Aorta (tissue), 5 donors: ENCODE data around the gene TARBP1. TPM values are rescaled to one million over a fixed set of nuclear protein-coding genes. Genes with fewer than 3 reads are reported as not detected.
"Not testable (repeated sequence)": the region's sequence is repeated elsewhere in the genome, so short reads cannot be mapped to it uniquely, and the experiment has no call there.

ENCODE experiments used
- ATAC-seq: fragments of 200-7000 bp; cut with Tn5 transposase; one replicate; pipeline ENCODE4 v1.9.1; 2022; ENCODE audit warnings: moderate library complexity; ENCODE audit not compliant: low FRiP score
- DNase-seq, 2 donors: peaks; one replicate each; pipeline ENCODE4 v3.0.0-alpha.2; 2020
- H3K27ac ChIP-seq, 2 donors: one replicate each; pipeline ENCODE4 v1.5.1; 2013; ENCODE audit warnings: low read length in 2 of 2, mild to moderate bottlenecking in 2 of 2, moderate library complexity in 2 of 2, control low read depth in 1 of 2, inconsistent platforms in 1 of 2, low read depth in 1 of 2
- H3K27me3 ChIP-seq, 2 donors: one replicate each; pipeline ENCODE4 v1.6.1; 2013; ENCODE audit warnings: control low read depth in 1 of 2, low read length in 1 of 2, mild to moderate bottlenecking in 1 of 2, moderate library complexity in 1 of 2; ENCODE audit not compliant: insufficient read depth in 2 of 2, control insufficient read depth in 1 of 2
- H3K36me3 ChIP-seq, 2 donors: one replicate each; pipeline ENCODE4 v1.6.1; 2013; ENCODE audit warnings: control low read depth in 1 of 2, low read length in 1 of 2, mild to moderate bottlenecking in 1 of 2; ENCODE audit not compliant: insufficient read depth in 2 of 2, control insufficient read depth in 1 of 2
- H3K4me1 ChIP-seq, 2 donors: one replicate each; pipeline ENCODE4 v1.6.1; 2013; ENCODE audit warnings: low read length in 2 of 2, control low read depth in 1 of 2, mild to moderate bottlenecking in 1 of 2, moderate library complexity in 1 of 2; ENCODE audit not compliant: insufficient read depth in 2 of 2, control insufficient read depth in 1 of 2
- H3K4me3 ChIP-seq, 2 donors: one replicate each; pipeline ENCODE4 v1.5.1; 2013; ENCODE audit warnings: low read length in 2 of 2, control low read depth in 1 of 2, mild to moderate bottlenecking in 1 of 2
- H3K9me3 ChIP-seq: one replicate; pipeline ENCODE4 v1.6.1; 2013; ENCODE audit warnings: mild to moderate bottlenecking, low read length; ENCODE audit not compliant: control insufficient read depth
- WGBS, 2 donors: extraction: QIAGEN DNeasy Blood & Tissue Kit; methylation state at CpG; one replicate each; pipeline ENCODE4 v1.1.7; 2013; 5-methylcytosine and 5-hydroxymethylcytosine counted together
- intact Hi-C, 2 donors: fragments of 100-400 bp; cut with DNase I; formaldehyde crosslinking; loops; one replicate each; pipeline versions ENCODE4 v1.14.2 to v1.15.0; 2022
- polyA plus RNA-seq, 2 donors: library from polyadenylated mRNA; stranded (reverse); fragments of 200-250 nt; gene quantifications; one replicate each; pipeline ENCODE4 v1.2.3, GENCODE V29; 2013
- total RNA-seq, 2 donors: library from RNA; stranded (reverse); fragmentation: NEBNext Ultra II Directional; extraction: Animal tissue kit (Norgen Biotek cat#: 25700); gene quantifications; one replicate each; pipeline ENCODE4 v1.2.1, GENCODE V29; 2021
- donor health status: healthy with polysubstance abuse.
- donor health status: Bipolar disorder and iron deficiency.
- donor health status: DM: no; HTN: no; CAD: no.
- donor health status: DM: no; HTN: no; CAD: no.
- donor health status: DM: yes; HTN: yes; CAD: no.

TARBP1 gene
- total and polyA plus RNA-seq, 4 donors = 3.1 to 23.2 (median 14.2) TPM

- H3K4me1 ChIP-seq = no peaks in the 10 kb centered on the region
- DNase-seq = no peak
- no peaks in the 10 kb centered on the region for H3K27me3 ChIP-seq
- 94 to 96% methylated on average over 11 of the region's 11 CpGs for WGBS, 2 donors
- no peak overlapping the region for H3K27ac ChIP-seq
- H3K9me3 ChIP-seq = no peaks in the 10 kb centered on the region
- H3K36me3 ChIP-seq = no peaks in the 10 kb centered on the region
- H3K4me3 ChIP-seq = no peak overlapping the region
- intact Hi-C loops = no loop called here
- ATAC-seq = no peak
Measured at GRCh38 chr1:234507626-234508387, 28.8 kb upstream of the TARBP1 start.

- ATAC-seq = no peak
- Histone ChIP-seq H3K27me3 (no peaks in the 10 kb centered on the region), H3K4me3 (no peak overlapping the region), H3K4me1 (no peaks in the 10 kb centered on the region), H3K9me3 (no peaks in the 10 kb centered on the region), H3K36me3 (no peaks in the 10 kb centered on the region), H3K27ac (no peak overlapping the region)
- 85 to 89% methylated on average over 2 of the region's 2 CpGs for WGBS, 2 donors
- no peak for DNase-seq
- intact Hi-C loops = no loop called here
Measured at GRCh38 chr1:234507089-234507488, 28.1 kb upstream of the TARBP1 start.

- Histone ChIP-seq H3K4me3 (no peak overlapping the region), H3K4me1 (peaks cover 0 to 3% of the 10 kb centered on the region in 2 donors), H3K27me3 (no peaks in the 10 kb centered on the region), H3K9me3 (no peaks in the 10 kb centered on the region), H3K36me3 (no peaks in the 10 kb centered on the region), H3K27ac (no peak overlapping the region)
- intact Hi-C loops = no loop called here
- no peak for DNase-seq
- no peak for ATAC-seq
Measured at GRCh38 chr1:234505769-234506102, 26.8 kb upstream of the TARBP1 start.

- H3K27ac ChIP-seq = no peak overlapping the region
Measured at GRCh38 chr1:234504969-234505768, 26.2 kb upstream of the TARBP1 start.

GRCh38 chr1:234504251-234504650 lies 25.3 kb upstream of the TARBP1 start:
- H3K36me3 ChIP-seq, H3K4me3 ChIP-seq, DNase-seq, H3K4me1 ChIP-seq, ATAC-seq, H3K9me3 ChIP-seq, H3K27me3 ChIP-seq, intact Hi-C loops, H3K27ac ChIP-seq: not testable (repeated sequence)
- WGBS, 2 donors = 73 to 82% methylated on average over 5 of the region's 5 CpGs

More at GRCh38 chr1:234504969-234505768, 26.2 kb upstream of the TARBP1 start:
- Histone ChIP-seq H3K27me3 (no peaks in the 10 kb centered on the region), H3K4me1 (peaks cover 0 to 9% of the 10 kb centered on the region in 2 donors), H3K36me3 (no peaks in the 10 kb centered on the region), H3K9me3 (no peaks in the 10 kb centered on the region), H3K4me3 (no peak overlapping the region)
- DNase-seq (no peak), ATAC-seq (no peak)
- intact Hi-C loops = no loop called here
- 92 to 95% methylated on average over 4 of the region's 4 CpGs for WGBS, 2 donors

- intact Hi-C loops = no loop called here
- ATAC-seq (no peak), DNase-seq (no peak)
- WGBS, 2 donors = 32 to 34% methylated on average over 4 of the region's 4 CpGs
- Histone ChIP-seq H3K27ac (peak overlapping the region in 1 of 2 donors; percentile 7), H3K4me1 (peaks cover 0 to 9% of the 10 kb centered on the region in 2 donors), H3K9me3 (no peaks in the 10 kb centered on the region), H3K4me3 (no peak overlapping the region), H3K36me3 (no peaks in the 10 kb centered on the region), H3K27me3 (no peaks in the 10 kb centered on the region)
Measured at GRCh38 chr1:234503193-234504050, 24.4 kb upstream of the TARBP1 start.

- Histone ChIP-seq H3K27me3 (no peaks in the 10 kb centered on the region), H3K36me3 (no peaks in the 10 kb centered on the region), H3K9me3 (no peaks in the 10 kb centered on the region), H3K27ac (no peak overlapping the region), H3K4me3 (no peak overlapping the region), H3K4me1 (peaks cover 0 to 9% of the 10 kb centered on the region in 2 donors)
- no peak for DNase-seq
- intact Hi-C loops = no loop called here
- ATAC-seq = no peak
Measured at GRCh38 chr1:234502785-234503184, 23.8 kb upstream of the TARBP1 start.

- Histone ChIP-seq H3K27me3 (no peaks in the 10 kb centered on the region), H3K4me3 (no peak overlapping the region), H3K4me1 (peaks cover 0 to 9% of the 10 kb centered on the region in 2 donors), H3K9me3 (no peaks in the 10 kb centered on the region), H3K27ac (peak overlapping the region; percentile 62 to 80), H3K36me3 (no peaks in the 10 kb centered on the region)
- no peak for ATAC-seq
- intact Hi-C loops = no loop called here
- WGBS, 2 donors = 18 to 20% methylated on average over 2 of the region's 2 CpGs
- DNase-seq = no peak
Measured at GRCh38 chr1:234500269-234500668, 21.3 kb upstream of the TARBP1 start.
